ENCODE measurements around the gene SYNE3. TPM values are rescaled to one million over a fixed set of nuclear protein-coding genes. Genes with fewer than 3 reads are reported as not detected.

Gene SYNE3
- total and polyA plus RNA-seq, 7 experiments from 2014 or later, result 6.8 to 83.9 (median 49.1) TPM

DNA sequence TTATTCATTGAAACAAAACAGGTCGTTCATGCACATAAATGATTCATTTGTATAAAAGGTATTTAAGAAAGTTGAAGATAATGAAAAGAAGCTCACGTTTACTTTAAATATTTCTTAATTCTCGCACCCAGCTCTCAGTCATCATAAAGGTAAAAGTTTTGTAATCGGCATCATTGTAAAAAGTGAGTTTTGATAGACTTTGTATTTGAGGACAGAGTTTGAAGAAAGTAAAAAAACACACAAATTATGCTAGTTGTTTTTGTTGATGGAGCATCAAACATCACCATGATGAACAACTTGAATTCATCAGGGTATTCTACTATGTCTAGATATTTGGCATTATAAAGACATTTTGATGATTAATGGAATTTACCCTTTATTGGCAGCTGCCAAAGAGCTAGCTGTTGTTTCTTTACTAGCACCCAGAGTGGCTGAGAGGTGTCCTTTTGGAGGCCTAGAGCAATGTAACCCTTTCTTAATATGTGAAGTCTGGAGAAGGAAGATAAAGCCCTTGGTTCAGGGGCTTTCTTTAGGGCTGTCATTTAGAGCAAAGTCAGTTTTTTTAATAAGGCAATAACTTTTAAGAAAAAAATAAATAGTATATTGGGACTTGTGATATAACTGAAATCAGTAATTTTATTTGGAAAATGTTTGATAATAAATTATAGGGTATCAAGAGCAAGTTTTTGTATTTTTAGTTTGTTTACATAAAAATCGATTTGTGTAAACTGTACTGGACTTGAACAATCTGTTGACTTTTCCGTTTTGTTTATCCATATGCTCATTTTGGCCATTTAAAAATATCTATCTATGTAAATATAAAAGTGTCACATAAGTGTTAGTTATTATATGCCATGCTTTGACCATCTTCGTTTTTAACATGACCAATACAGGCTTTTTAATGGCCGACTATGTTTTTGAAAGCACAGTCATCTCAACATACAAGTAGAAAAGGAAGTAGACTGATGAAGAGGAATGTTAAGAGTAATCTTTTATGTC is 25.8 kb upstream of the SYNE3 start:
- no peak overlapping the region for H3K27ac ChIP-seq (ENCODE audit: low read depth, low read length)
- no peaks in the 10 kb centered on the region for H3K9me3 ChIP-seq (ENCODE audit: control insufficient read depth in 2 of 3, low read length in 3 of 3)
- H3K4me1 ChIP-seq (ENCODE audit: control insufficient read depth in 2 of 2, insufficient read depth in 2 of 2, low read length in 2 of 2), result no peaks in the 10 kb centered on the region
- ChIA-PET POLR2A (no interaction called here), CTCF (no interaction called here)
- peaks cover 0 to 19% (median 0%) of the 10 kb centered on the region in 3 experiments for H3K36me3 ChIP-seq (ENCODE audit: control insufficient read depth in 2 of 3, insufficient read depth in 3 of 3, low read length in 3 of 3)
- no peak overlapping the region for H3K4me3 Mint-ChIP-seq
- no peak overlapping the region for H3K27ac Mint-ChIP-seq
- H3K4me3 ChIP-seq (ENCODE audit: low read length), result no peak overlapping the region
- no peak for DNase-seq
- H3K9me3 Mint-ChIP-seq, result no peaks in the 10 kb centered on the region
- H3K27me3 Mint-ChIP-seq, result no peaks in the 10 kb centered on the region
- no peak for ATAC-seq
- peaks cover 0 to 27% (median 0%) of the 10 kb centered on the region in 5 donors for H3K36me3 Mint-ChIP-seq
- peaks cover 9 to 43% (median 41%) of the 10 kb centered on the region in 7 donors for H3K4me1 Mint-ChIP-seq
- intact Hi-C loops (cut with micrococcal nuclease), result no loop called here
- no peaks in the 10 kb centered on the region for H3K27me3 ChIP-seq (ENCODE audit: control insufficient read depth in 2 of 2, insufficient read depth in 2 of 2, low read length in 2 of 2)

DNA sequence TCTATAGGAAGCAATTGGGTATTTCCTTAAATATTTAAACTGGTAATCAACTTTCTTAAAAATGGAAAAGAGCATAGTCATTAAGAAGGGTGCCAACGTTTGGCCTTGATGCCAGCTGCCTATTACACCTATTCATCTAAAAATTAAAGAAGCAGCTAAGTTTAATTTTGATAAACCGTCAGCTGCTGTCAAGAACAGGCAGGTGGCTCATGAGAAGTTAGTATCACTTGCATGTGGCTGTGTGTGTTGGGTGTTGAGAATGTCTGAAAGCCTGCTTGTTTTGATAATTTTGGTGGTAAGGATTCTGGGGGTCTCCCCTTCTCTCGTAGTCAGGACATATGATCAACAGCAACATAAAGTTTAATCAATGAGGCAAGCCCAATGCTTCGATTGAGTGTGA is 24.9 kb upstream of the SYNE3 start:
- Mint-ChIP-seq H3K4me1 (peaks cover 11 to 52% (median 50%) of the 10 kb centered on the region in 7 donors), H3K9me3 (no peaks in the 10 kb centered on the region), H3K4me3 (no peak overlapping the region), H3K27ac (no peak overlapping the region), H3K36me3 (peaks cover 0 to 18% (median 0%) of the 10 kb centered on the region in 5 donors), H3K27me3 (no peaks in the 10 kb centered on the region)
- ATAC-seq (no peak), DNase-seq (no peak)
- Histone ChIP-seq H3K4me1 (ENCODE audit: control insufficient read depth in 2 of 2, insufficient read depth in 2 of 2, low read length in 2 of 2) (peaks cover under 1 to 2% of the 10 kb centered on the region in 2 donors), H3K27me3 (ENCODE audit: control insufficient read depth in 2 of 2, insufficient read depth in 2 of 2, low read length in 2 of 2) (no peaks in the 10 kb centered on the region), H3K36me3 (ENCODE audit: control insufficient read depth in 2 of 3, insufficient read depth in 3 of 3, low read length in 3 of 3) (peaks cover 0 to 17% (median 0%) of the 10 kb centered on the region in 3 experiments), H3K4me3 (ENCODE audit: low read length) (no peak overlapping the region), H3K9me3 (ENCODE audit: control insufficient read depth in 2 of 3, low read length in 3 of 3) (no peaks in the 10 kb centered on the region), H3K27ac (ENCODE audit: low read depth, low read length) (no peak overlapping the region)
- ChIA-PET POLR2A (interaction anchor here (0.5 to 0.8 kb wide), 2 partner anchors 18 to 531 kb away, joined by 3 to 6 read pairs; no protein-coding TSS in a partner anchor), CTCF (interaction anchor here (1.0 kb wide), 1 partner anchor 16 kb away, joined by 3 read pairs; no protein-coding TSS in a partner anchor)
- intact Hi-C loops (cut with micrococcal nuclease), result no loop called here

DNA sequence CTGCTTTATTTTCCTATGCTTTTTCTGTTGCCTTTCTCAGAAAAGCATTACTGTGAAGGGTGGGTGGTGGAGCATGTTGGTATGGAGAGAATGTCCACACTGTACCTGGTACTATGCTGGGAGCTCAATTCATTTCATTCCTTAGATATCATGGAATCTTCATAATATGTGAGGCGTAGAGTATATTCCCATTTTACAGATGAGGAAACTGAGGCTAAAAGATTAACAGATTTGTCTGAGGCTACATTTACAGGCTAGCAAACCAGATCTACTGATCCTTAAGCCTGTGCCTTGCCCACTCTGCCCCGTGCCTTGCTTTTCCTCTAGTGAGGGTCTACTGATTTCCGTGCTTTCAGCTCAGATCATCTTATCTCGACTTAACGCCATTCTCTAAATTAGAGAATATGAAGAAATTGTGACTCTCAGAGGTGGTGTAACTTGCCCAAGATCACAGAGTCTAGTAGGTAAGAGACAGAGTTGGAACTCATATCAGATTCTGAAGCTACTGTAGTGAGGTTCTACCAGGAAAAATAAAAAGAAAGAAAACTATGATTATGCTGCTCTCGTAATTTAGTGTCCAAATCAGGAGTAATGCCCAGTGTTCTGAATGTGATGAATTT is 23.9 kb upstream of the SYNE3 start:
- no peaks in the 10 kb centered on the region for H3K27me3 ChIP-seq (ENCODE audit: control insufficient read depth in 2 of 2, insufficient read depth in 2 of 2, low read length in 2 of 2)
- no peak overlapping the region for H3K4me3 Mint-ChIP-seq
- no peaks in the 10 kb centered on the region for H3K9me3 ChIP-seq (ENCODE audit: control insufficient read depth in 2 of 3, low read length in 3 of 3)
- no peak for ATAC-seq
- no peak overlapping the region for H3K27ac Mint-ChIP-seq
- intact Hi-C loops (cut with micrococcal nuclease), result no loop called here
- H3K4me3 ChIP-seq (ENCODE audit: low read length), result no peak overlapping the region
- no peaks in the 10 kb centered on the region for H3K9me3 Mint-ChIP-seq
- DNase-seq, result no peak
- peaks cover 0 to 17% (median 0%) of the 10 kb centered on the region in 5 donors for H3K36me3 Mint-ChIP-seq
- no peaks in the 10 kb centered on the region for H3K27me3 Mint-ChIP-seq
- ChIA-PET CTCF (interaction anchor here (1.0 kb wide), 1 partner anchor 17 kb away, joined by 3 read pairs; no protein-coding TSS in a partner anchor), POLR2A (interaction anchor here (0.8 kb wide), 1 partner anchor 17 kb away, joined by 3 read pairs; no protein-coding TSS in a partner anchor)
- peaks cover 9 to 11% of the 10 kb centered on the region in 2 donors for H3K4me1 ChIP-seq (ENCODE audit: control insufficient read depth in 2 of 2, insufficient read depth in 2 of 2, low read length in 2 of 2)
- H3K36me3 ChIP-seq (ENCODE audit: control insufficient read depth in 2 of 3, insufficient read depth in 3 of 3, low read length in 3 of 3), result peaks cover 0 to 11% (median 0%) of the 10 kb centered on the region in 3 experiments
- no peak overlapping the region for H3K27ac ChIP-seq (ENCODE audit: low read depth, low read length)
- peaks cover 21 to 62% (median 60%) of the 10 kb centered on the region in 7 donors for H3K4me1 Mint-ChIP-seq

DNA sequence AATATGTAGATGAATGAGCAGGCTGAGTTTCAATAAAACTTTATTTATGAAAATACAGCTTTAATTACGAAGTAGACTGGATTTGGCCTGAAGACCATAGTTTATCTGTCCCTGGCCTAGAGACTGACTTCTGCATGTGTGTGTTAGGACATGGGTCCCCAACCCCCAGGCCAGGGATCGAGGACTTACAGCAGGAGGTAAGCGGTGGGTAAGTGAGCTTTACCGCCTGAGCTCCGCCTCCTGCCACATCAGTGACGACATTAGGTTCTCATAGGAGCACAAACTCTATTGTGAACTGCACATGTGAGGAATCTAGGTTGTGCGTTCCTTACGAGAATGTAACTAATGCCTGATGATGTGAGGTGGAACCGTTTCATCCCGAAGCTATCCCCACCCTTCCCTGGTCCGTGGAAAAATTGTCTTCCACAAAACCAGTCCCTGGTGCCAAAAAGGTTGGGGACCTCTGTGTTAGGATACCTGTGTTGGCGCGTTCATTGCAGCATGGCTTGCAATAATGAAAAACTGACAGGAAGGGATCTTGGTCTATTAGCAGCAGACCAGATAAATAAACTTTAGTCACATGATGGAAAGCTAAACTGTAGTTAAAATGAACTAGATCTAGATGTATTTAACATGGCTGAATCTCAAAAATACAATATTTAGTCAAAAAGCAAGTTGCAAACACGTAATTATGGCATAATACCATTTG is 22.5 kb upstream of the SYNE3 start:
- H3K27me3 Mint-ChIP-seq, result no peaks in the 10 kb centered on the region
- H3K4me1 Mint-ChIP-seq, result peaks cover 23 to 73% (median 65%) of the 10 kb centered on the region in 7 donors
- peaks cover 0 to 5% (median 0%) of the 10 kb centered on the region in 5 donors for H3K36me3 Mint-ChIP-seq
- no peak overlapping the region for H3K4me3 ChIP-seq (ENCODE audit: low read length)
- no peaks in the 10 kb centered on the region for H3K9me3 Mint-ChIP-seq
- ChIA-PET POLR2A (interaction anchor here (0.8 kb wide), 1 partner anchor 75 kb away, joined by 3 read pairs; no protein-coding TSS in a partner anchor), CTCF (interaction anchor here (0.9 kb wide), 1 partner anchor 97 kb away, joined by 4 read pairs; no protein-coding TSS in a partner anchor)
- no peaks in the 10 kb centered on the region for H3K27me3 ChIP-seq (ENCODE audit: control insufficient read depth in 2 of 2, insufficient read depth in 2 of 2, low read length in 2 of 2)
- intact Hi-C loops (cut with micrococcal nuclease), result no loop called here
- no peak overlapping the region for H3K27ac ChIP-seq (ENCODE audit: low read depth, low read length)
- ATAC-seq, result no peak
- H3K36me3 ChIP-seq (ENCODE audit: control insufficient read depth in 2 of 3, insufficient read depth in 3 of 3, low read length in 3 of 3), result peaks cover 0 to 3% (median 0%) of the 10 kb centered on the region in 3 experiments
- no peak overlapping the region for H3K27ac Mint-ChIP-seq
- no peak overlapping the region for H3K4me3 Mint-ChIP-seq
- no peak for DNase-seq
- H3K9me3 ChIP-seq (ENCODE audit: control insufficient read depth in 2 of 3, low read length in 3 of 3), result no peaks in the 10 kb centered on the region
- H3K4me1 ChIP-seq (ENCODE audit: control insufficient read depth in 2 of 2, insufficient read depth in 2 of 2, low read length in 2 of 2), result peaks cover 9 to 11% of the 10 kb centered on the region in 2 donors

DNA sequence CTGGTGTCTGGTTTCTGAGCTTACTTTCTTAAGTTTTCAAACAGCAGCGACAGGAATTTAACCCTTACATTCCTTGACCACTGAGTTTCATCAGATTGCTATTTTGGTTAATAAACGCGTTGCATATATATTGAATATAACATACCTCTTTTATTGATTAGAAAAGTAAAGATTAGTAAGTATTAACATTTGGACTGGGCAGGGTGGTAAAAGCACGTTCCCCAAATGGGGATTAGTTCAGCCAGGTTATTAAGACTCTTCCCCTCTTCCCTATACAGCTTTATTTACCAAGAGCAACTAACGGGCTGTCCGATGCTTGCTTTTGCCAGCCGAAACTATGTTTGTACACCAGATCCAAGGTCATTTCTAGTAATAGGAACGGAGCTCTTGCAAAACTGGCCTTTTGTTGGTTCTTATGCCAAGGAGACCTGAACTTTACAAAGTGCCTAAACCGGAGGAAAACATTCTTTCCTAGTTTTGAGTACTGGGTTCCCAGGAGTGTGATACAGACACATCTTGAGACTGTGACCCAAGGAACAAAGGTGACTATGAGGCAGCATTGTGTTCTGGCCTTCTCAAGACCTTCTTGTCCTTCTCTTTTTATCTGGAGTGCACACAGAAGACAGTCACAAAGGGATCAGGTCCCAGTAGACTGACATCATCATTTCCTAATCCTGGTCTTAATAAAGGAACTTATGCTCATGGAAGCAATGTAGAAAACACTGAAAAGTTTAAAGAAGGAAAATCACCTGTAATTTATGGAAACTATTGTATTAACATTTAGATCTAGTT is 21.0 kb upstream of the SYNE3 start:
- Histone ChIP-seq H3K27me3 (ENCODE audit: control insufficient read depth in 2 of 2, insufficient read depth in 2 of 2, low read length in 2 of 2) (no peaks in the 10 kb centered on the region), H3K4me1 (ENCODE audit: control insufficient read depth in 2 of 2, insufficient read depth in 2 of 2, low read length in 2 of 2) (peaks cover 22 to 26% of the 10 kb centered on the region in 2 donors), H3K9me3 (ENCODE audit: control insufficient read depth in 2 of 3, low read length in 3 of 3) (no peaks in the 10 kb centered on the region), H3K36me3 (ENCODE audit: control insufficient read depth in 2 of 3, insufficient read depth in 3 of 3, low read length in 3 of 3) (peaks cover 0 to 5% (median 0%) of the 10 kb centered on the region in 3 experiments), H3K27ac (ENCODE audit: low read depth, low read length) (no peak overlapping the region), H3K4me3 (ENCODE audit: low read length) (no peak overlapping the region)
- H3K9me3 Mint-ChIP-seq, result no peaks in the 10 kb centered on the region
- DNase-seq, result no peak
- CTCF ChIA-PET, result interaction anchor here (1.2 kb wide), 2 partner anchors 9 to 95 kb away, joined by 3 to 4 read pairs; no protein-coding TSS in a partner anchor
- H3K4me1 Mint-ChIP-seq, result peaks cover 30 to 87% (median 79%) of the 10 kb centered on the region in 7 donors
- POLR2A ChIA-PET, result no interaction called here
- H3K27me3 Mint-ChIP-seq, result no peaks in the 10 kb centered on the region
- intact Hi-C loops (cut with micrococcal nuclease), result no loop called here
- peak overlapping the region in 1 of 9 donors; percentile 57 for H3K27ac Mint-ChIP-seq
- no peak for ATAC-seq
- peak overlapping the region in 7 of 10 donors; percentile 17 to 99 (median 90) for H3K4me3 Mint-ChIP-seq
- peaks cover 0 to 6% (median 3%) of the 10 kb centered on the region in 5 donors for H3K36me3 Mint-ChIP-seq

Measured in naive thymus-derived CD4-positive, alpha-beta T cell (primary cell).